DMS 273 (cell line): ENCODE data around the gene ARAF.
A peak's percentile ranks its signal among the peaks of the same experiment; 100 is the strongest.

Experiments used
- DNase-seq: peaks from one replicate; lab custom pipeline; 2025; ENCODE audit not compliant: unreplicated experiment; lab: John Stamatoyannopoulos, UW

The ARAF gene

GRCh38 chrX:47618923-47619485 lies 58.0 kb downstream of the ARAF start:
- no peak for DNase-seq

GRCh38 chrX:47619486-47620302 lies 58.7 kb downstream of the ARAF start, which contains the start of gene SYN1:
SYN1 (minus strand) TSS chrX:47619857; CDS start chrX:47619728, 129 bp downstream.
- DNase-seq: peak; percentile 92

- no peak for DNase-seq
Measured at GRCh38 chrX:47620303-47620685, 59.3 kb downstream of the ARAF start.
